ENCODE measurements around the gene RPA1.

- no peak for TF ChIP-seq EZH2 (IDR thresholded peaks at IDR 0.05; ENCODE audit: low read depth, low read length, severe bottlenecking)
- TF ChIP-seq ZNF274 (IDR thresholded peaks at IDR 0.05; ENCODE audit: borderline replicate concordance, extremely low read depth, low read length), result no peak
- TF ChIP-seq, protein P1, sequence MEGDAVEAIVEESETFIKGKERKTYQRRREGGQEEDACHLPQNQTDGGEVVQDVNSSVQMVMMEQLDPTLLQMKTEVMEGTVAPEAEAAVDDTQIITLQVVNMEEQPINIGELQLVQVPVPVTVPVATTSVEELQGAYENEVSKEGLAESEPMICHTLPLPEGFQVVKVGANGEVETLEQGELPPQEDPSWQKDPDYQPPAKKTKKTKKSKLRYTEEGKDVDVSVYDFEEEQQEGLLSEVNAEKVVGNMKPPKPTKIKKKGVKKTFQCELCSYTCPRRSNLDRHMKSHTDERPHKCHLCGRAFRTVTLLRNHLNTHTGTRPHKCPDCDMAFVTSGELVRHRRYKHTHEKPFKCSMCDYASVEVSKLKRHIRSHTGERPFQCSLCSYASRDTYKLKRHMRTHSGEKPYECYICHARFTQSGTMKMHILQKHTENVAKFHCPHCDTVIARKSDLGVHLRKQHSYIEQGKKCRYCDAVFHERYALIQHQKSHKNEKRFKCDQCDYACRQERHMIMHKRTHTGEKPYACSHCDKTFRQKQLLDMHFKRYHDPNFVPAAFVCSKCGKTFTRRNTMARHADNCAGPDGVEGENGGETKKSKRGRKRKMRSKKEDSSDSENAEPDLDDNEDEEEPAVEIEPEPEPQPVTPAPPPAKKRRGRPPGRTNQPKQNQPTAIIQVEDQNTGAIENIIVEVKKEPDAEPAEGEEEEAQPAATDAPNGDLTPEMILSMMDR (IDR thresholded peaks at IDR 0.05; ENCODE audit: control extremely low read depth in 1 of 3, insufficient read depth in 1 of 3, low read depth in 1 of 3, low read length in 3 of 3), result no peak
- no peak for TF ChIP-seq EP300 (IDR thresholded peaks at IDR 0.05; ENCODE audit: borderline replicate concordance in 1 of 2, low read depth in 2 of 2, low read length in 2 of 2)
- no peak for TF ChIP-seq GABPA (IDR thresholded peaks at IDR 0.05; ENCODE audit: borderline replicate concordance, insufficient read depth, low read length)
These were observed 117.5 kb downstream of the RPA1 start for GRCh38 chr17:1947229-1947742.

All from H1 (cell line).